Raji (cell line): ENCODE results near the gene NPW.

Experiments used
- POLR2A ChIP-seq: IDR thresholded peaks from 2 replicates; pipeline ENCODE4 v1.6.1; 2011; ENCODE audit warnings: low read depth, low read length, control low read depth; ENCODE audit not compliant: insufficient read depth

NPW gene

DNA sequence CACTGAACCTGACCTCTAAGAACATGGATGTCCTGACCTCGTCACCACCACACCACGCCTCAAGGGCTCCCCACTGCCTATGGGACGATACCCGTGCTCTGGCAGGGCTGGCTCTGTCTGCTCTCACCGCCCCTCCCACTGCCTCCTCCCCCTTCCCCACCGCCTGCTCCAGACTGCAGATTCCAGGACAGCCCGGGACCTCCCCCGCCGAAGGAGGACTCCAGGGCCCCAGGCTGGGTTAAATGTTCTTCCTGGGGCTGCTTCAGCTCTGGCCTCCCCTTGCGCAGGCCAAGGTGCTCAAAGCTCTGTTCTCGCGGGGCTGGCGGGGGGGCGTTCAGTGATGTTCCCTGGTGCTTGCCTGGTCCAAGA lies 3.1 kb downstream of the NPW start:
- no peak for TF ChIP-seq POLR2A

DNA sequence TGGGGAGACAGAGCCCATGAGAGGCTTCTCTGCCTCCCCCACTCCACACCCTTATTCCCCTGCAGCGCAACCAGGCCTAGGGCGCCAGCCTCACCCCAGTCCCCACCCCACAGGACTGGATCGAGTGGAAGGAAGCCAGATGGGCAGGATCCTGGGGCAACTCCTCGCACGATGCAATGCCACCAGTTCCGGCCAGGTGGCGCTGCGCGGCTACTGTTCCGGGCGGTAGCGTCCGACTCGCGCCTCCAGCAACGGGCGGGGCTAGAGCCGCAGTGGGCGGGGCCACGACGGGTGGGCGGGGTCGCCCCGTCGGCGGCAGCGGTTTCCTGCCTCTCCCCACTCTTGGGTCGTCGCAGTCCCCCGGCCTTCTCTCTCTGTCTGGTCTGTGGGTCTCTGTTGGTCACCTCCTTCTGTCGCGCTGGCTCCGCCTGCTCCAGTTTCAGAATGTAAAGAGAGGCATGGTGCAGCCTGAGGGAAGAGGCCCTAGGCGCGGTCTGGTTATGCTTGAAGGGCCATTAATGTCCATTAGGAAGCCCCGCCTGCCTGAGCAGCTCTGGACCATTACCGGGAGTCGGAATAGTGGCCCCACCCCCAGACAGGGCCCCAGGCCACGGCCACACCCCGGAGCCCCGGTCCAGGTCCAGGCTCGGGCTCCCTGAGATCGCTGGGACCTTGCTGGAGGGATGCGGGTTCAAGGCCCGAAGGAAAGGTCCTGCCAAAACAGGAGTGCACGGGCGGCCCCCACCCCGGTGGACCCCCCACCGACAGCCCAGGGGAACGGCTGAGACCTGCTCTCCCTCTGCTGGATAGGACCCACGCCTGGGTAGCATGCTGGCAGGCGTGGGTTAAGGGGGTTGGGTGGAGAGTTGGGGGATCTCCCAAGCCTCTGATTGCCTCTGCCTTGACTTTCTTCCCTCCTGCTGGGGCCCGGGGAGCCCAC lies 3.8 kb downstream of the NPW start:
- TF ChIP-seq POLR2A = peak; percentile 66

DNA sequence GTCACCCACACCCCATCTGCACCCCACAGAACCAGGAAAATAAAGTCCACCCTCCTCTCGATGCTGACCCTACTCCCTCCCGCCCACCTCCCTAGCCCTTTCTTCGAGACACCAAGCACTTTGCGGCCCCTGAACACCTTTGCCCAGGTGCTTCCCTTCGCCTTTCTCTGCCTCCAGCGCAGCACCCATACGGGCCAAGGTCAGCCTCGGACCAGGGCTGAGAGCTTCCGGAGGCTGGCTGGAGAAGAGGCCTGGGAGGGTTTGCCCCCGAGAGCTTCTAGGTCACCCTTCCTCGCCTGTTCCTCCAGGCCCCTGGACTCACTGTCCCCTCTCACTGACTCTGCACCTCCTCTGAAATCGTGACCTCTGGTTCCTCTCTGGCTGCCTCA lies 4.4 kb downstream of the NPW start:
- TF ChIP-seq POLR2A = no peak

DNA sequence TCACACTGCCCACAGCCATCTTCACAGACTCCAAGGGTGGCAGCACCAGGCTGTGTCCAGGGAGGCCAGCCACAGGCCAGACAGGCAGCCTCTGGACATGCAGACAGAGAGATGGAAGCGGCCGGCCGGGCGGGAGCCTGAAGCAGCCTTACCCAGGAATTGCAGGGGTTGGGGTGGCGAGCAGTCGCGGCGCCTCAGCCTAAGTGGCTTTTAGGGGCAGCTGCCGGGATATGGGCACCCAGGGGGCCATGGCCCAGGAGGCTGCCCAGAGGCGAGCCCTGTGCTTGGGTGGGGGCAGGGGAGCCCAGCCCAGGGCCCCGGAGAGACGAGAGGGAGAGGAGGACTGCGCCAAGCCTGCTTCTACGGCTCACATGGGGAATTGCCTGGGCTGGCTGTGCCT lies 5.7 kb downstream of the NPW start:
- no peak for TF ChIP-seq POLR2A

DNA sequence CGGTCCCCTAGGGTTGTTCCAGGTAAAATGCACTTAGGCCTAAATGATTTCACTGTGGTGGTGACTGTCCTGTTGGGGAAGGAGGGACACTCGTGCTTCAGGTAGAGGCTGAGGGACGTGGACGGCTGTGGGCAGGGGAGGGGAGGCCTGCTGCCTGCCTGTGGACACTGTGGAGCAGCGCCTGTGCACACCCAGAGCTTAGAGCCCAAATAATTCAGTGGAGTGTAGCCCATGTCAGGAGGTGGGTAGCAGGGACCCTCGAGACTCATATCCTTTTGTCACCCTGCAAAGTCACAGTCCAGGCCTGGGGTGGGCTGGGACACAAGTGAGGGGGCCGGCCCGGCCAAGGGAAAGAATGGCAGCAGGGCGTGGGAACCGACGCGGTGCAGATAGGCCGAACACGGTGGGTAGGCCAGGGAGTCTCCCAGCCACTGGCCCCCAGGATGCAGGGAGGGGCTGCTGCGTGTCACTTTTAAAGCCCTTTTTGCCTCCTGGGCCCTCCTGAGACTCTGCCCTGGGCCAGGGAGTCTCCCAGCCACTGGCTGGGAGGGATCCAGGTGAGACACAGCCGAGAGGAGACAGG lies 6.4 kb downstream of the NPW start:
- TF ChIP-seq POLR2A = no peak

DNA sequence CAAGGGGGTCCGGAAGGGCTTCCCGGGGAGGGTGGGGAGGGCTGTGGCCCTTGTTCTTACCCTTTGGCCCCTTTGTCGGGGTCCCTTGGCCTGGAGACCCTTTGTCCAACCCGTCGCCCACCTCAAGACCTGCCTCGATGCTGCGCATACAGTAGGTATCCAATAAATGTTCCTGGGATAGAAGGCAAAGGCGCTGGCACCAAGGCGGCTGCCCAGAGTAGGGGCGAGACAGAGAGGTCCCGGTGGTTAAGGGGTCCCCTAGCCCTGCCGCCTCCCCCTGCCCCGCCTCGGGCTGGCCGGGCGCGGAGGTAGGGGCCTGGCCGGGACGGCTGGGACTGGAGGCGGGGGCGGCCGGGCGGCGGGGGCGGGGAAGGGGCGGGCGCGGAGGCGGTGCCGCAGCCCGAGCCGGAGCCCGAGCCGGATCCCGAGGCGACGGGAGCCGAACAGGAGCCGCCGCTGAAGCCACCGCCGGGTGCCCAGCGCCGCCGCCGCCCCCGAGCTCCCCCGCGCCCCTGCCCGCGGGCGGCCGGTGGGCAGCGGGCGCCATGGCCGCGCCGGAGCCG lies 7.0 kb downstream of the NPW start, which contains the start of gene NHERF2:
Gene NHERF2 (plus strand): TSS at position 442 of the 563 bp plus-strand sequence. CDS start 104 bp downstream, at position 546.
- TF ChIP-seq POLR2A = no peak

DNA sequence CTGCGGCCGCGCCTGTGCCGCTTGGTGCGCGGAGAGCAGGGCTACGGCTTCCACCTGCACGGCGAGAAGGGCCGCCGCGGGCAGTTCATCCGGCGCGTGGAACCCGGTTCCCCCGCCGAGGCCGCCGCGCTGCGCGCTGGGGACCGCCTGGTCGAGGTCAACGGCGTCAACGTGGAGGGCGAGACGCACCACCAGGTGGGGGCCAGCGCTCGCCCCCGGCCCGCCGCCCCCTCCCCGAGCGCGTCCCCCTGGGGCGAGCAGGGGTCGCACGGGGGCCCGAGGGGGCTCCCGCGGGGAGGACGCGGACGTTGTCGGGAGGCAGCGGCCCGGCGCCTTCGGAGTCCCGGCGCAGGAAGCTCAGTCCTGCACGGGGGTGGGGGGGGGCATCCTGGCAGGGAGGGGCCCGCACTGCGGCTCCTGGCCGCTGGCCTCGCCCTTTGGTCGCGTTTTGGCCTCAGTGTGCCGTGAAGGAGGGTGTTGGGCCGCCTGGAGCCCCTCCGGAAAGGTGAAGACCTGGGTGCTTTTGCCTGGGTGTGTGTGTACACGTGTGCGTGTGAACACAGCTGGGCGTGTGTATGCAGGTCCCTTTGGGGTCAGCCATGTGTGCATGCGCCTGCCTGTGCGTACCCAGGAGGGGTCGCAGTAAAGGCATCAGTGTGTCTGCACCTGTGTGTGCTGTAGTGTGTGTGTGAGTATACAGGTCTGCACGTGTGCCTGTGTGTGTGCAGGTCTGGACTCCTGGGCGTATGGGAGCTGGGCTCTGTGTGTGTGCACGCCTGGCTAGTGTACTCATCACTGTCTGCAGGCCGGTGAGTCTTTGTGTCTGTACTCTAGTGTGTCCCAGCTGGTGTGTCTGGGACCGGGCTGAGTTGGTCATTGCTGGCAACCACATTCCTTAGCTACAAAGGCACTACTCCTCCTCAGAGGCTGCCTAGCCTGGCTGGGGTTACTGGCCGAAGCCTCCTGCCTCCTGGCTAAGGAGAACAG lies 7.7 kb downstream of the NPW start:
- no peak for TF ChIP-seq POLR2A

DNA sequence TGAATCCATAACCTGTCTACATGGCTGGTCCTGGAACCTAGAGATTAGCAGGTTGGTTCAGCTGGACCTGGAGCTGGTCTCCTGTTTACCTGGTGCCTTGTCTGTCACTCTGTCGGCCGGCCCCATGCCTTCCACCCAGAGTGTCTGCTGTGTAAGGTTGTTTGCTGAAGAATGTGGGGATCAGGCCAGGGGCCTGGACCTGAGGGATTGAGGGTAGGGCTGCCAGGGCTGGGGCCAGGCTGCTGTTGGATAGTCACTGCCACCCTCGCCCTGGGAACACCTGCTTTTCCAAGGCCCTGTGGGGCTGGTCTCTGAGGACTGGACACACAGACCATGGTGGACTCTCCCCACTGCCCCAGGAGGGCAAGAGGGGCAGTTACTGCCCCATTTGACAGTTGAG lies 8.6 kb downstream of the NPW start:
- no peak for TF ChIP-seq POLR2A

DNA sequence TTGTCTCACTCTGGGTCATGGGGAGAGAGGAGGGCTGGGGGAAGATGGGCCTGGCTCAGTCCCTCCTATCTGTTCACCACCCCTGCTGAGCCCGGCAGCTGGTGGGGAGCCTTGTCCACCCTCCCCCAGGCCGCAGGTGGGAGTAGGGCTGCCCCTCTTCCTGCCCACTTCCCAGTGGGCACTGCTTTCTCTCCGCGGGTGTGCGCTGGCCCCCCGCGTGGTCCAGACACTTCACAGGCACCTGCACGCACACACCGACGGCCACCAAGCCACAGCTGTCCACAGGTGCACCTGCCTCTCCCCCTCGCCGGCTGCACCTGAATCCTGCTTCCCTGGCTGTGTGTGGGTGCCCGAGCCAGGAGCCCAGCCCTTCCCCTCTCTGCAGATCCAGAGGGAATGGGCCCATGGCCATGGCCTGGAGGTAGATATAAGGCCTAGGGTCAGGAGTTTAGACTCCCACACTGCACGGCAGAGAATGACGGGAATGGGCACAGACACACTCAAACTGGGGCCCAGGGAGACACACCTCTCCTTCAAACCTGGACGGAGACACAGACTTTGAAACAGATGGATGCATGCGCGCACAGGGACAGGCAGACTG lies 9.1 kb downstream of the NPW start:
- no peak for TF ChIP-seq POLR2A

DNA sequence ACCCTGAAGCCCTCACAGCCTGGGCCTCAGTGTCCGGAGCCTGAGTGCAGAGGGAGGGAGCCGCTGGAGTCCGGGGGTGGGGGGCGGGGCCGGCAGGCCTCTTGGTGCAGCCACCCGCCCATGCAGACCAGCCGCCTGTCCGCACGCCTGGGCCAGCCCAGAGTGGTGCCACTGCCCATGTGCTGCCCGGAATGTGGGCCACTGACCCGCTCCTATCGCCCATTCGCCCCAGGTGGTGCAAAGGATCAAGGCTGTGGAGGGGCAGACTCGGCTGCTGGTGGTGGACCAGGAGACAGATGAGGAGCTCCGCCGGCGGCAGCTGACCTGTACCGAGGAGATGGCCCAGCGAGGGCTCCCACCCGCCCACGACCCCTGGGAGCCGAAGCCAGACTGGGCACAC lies 9.8 kb downstream of the NPW start:
- TF ChIP-seq POLR2A = no peak

DNA sequence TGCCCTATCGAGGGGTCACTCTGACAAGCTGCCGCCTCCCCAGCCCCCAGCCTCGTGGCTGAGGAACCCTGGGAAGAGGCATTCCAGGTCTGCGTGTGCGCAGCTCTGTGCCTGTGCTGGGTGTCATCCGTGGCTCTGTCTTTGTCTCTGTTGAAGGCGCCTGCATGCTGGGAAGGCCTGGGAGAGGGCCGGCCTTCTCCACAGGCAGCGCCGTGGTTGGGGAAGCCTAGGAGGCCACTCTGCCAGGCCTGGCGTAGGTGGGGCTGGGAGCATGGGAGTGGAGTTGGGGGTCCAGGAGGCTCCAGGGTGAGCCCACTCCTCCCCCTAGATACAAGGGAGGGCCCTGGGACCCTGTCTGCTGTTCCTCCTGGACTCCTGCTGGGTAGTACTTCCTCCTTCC lies 10.5 kb downstream of the NPW start:
- TF ChIP-seq POLR2A = no peak

DNA sequence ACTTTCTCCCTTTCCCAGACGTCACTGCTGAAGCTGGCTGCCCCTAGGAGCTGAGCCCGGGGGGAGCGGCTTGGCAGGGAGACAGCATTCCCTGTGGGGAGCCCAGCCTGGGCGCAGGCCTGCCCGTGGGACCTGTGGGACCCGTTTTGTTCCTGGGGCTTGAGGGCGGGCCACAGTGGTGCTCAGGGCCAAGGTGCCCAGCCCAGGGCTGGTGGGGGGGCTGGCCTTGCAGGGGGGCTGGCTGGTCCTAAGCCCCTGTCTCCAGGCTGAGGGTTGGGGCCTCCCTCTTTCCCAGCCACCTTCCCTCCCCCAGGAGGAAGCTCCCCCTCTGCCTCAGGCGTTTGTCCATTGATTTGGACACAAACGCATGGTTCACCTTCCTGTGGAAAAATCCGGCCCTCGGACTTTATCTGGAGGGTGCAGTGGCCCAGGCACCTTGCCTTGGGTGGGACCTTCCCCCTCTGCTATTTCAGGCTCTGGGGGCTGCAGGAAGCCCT lies 11.5 kb downstream of the NPW start:
- TF ChIP-seq POLR2A = no peak

DNA sequence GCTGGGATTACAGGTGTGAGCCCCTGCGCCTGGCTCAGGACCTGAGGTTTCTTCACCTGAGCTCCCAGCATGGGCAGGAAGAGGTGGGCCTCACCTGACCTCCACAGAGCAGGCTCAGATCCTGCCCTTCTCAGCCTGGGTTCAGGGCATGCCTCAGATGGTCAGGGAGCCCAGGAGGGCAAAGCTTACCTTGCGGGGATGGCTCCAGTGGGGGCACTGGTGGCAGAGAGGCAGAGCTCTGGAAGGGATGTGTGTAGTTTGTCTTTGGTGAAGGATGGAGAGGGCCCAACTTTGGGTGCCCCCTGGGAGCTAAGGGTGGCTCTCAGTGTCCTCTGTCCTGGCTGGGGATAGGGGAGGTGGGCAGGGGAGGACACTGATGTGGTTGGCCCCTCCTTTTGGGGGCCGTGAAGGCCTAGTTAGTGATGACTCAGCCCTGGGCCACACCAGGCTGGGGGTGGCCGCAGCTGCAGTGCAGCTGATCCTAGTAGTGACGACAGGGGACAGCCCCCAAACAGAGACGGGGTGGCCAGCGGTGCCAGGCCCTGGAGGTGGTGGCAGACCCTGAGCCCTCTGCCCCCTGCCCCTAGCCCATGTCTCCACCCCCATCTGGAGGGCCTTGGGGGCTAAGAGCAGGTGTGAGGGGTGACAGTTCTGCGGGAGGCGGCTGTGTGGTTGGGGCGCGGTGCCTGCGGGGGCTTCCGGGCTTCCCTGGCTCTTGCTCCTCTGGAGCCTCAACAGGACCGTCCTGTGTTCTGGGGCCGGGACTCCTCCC lies 12.9 kb downstream of the NPW start:
- no peak for TF ChIP-seq POLR2A

DNA sequence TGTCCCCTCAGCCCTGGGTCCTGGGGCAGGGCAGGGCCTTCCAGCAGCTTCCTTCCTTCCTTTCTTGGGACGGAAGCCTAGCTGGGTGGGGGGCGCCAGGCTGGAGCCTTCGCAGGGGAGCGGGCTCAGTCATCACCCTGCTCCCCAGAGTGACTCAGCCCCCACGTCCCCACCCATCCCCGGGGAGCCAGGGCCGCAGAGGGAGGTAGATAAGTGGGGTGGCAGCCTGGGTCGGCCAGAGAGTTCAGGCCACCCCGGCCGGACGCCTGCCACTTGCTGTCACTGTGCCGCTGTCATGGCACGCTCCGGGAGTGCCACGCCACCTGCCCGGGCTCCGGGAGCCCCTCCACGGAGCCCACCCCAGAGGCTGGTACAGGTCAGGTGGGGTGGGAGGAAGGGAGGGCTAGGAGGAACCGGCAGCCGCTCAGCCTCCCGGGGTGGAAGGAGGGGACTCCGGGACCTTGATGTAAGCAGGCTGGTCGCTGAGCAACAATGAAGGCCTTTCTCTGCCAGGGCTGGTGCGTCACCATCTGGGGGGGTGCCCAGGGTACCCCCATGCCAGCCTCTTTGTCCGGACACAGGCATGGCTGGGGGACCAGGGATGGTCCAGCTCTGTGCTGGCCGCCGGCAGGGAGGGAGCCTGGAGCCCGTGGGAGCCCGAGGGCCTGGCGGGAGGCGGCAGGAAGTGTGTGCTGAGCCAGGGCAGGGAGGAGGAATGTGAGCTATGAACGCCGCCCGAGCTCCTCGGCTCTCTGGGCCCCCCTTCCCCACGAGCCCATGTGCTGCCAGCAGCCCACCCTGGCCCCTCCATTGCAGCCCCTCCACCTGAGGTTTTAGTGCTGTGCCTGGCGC lies 13.7 kb downstream of the NPW start:
- TF ChIP-seq POLR2A = no peak
